Smooth muscle cell of the brain vasculature (primary cell): ENCODE results near the gene PCDHA5.
"Not testable (repeated sequence)": the region's sequence is repeated elsewhere in the genome, so short reads cannot be mapped to it uniquely, and the experiment has no call there.

Experiments used
- DNase-seq: peaks from one replicate; pipeline ENCODE4 v3.0.0-alpha.2; 2012; ENCODE audit warnings: low read depth, low spot score

The PCDHA5 gene

DNA sequence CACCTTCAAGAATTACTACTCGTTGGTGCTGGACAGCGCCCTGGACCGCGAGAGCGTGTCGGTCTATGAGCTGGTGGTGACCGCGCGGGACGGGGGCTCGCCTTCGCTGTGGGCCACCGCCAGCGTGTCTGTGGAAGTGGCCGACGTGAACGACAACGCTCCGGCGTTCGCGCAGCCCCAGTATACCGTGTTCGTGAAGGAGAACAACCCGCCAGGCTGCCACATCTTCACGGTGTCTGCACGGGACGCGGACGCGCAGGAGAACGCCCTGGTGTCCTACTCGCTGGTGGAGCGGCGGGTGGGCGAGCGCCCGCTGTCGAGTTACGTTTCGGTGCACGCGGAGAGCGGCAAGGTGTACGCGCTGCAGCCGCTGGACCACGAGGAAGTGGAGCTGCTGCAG is 1.6 kb downstream of the PCDHA5 start:
- not testable (repeated sequence) for DNase-seq

GRCh38 chr5:140823475-140823874 is 2.1 kb downstream of the PCDHA5 start:
- no peak for DNase-seq

GRCh38 chr5:140827704-140828361 is 6.4 kb downstream of the PCDHA5 start, which contains the start of gene PCDHA6:
PCDHA6 (plus strand) TSS chr5:140827960; CDS start chr5:140828092, 132 bp downstream.
- DNase-seq = no peak

DNA sequence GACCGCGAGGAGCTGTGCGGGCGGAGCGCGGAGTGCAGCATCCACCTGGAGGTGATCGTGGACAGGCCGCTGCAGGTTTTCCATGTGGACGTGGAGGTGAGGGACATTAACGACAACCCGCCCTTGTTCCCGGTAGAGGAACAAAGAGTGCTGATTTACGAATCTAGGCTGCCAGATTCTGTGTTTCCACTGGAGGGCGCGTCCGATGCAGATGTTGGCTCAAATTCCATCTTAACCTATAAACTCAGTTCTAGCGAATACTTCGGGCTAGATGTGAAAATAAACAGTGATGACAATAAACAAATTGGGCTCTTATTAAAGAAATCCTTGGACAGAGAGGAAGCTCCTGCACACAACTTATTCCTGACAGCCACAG is 6.9 kb downstream of the PCDHA5 start:
- no peak for DNase-seq

- DNase-seq = not testable (repeated sequence)
These were observed 8.4 kb downstream of the PCDHA5 start for GRCh38 chr5:140829511-140830501.

- no peak for DNase-seq
These were observed 12.6 kb downstream of the PCDHA5 start, which contains the start of gene PCDHA7 for GRCh38 chr5:140833993-140834392. PCDHA7 (plus strand) TSS chr5:140834269; CDS start chr5:140834384, 115 bp downstream.

DNA sequence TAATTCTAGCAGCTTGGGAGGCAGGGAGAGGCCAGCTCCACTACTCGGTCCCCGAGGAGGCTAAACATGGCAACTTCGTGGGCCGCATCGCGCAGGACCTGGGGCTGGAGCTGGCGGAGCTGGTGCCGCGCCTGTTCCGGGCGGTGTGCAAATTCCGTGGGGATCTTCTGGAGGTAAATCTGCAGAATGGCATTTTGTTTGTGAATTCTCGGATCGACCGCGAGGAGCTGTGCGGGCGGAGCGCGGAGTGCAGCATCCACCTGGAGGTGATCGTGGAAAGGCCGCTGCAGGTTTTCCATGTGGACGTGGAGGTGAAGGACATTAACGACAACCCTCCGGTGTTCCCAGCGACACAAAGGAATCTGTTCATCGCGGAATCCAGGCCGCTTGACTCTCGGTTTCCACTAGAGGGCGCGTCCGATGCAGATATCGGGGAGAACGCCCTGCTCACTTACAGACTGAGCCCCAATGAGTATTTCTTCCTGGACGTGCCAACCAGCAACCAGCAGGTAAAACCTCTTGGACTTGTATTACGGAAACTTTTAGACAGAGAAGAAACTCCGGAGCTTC is 13.1 kb downstream of the PCDHA5 start:
- not testable (repeated sequence) for DNase-seq

DNA sequence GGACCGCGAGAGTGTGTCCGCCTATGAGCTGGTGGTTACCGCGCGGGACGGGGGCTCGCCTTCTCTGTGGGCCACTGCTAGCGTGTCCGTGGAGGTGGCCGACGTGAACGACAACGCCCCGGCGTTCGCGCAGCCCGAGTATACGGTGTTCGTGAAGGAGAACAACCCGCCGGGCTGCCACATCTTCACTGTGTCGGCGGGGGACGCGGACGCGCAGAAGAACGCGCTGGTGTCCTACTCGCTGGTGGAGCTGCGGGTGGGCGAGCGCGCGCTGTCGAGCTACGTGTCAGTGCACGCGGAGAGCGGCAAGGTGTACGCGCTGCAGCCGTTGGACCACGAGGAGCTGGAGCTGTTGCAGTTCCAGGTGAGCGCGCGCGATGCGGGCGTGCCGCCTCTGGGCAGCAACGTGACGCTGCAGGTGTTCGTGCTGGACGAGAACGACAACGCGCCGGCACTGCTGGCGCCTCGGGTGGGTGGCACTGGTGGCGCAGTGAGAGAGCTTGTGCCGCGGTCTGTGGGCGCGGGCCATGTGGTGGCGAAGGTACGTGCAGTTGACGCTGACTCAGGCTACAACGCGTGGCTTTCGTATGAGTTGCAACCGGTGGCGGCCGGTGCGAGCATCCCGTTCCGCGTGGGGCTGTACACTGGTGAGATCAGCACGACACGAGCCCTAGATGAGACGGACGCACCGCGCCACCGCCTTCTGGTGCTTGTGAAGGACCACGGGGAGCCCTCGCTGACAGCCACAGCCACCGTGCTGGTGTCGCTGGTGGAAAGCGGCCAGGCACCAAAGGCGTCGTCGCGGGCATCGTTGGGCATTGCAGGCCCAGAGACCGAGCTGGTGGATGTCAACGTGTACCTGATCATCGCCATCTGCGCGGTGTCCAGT is 14.5 kb downstream of the PCDHA5 start:
- DNase-seq = no peak

GRCh38 chr5:140840978-140841962 is 19.9 kb downstream of the PCDHA5 start, which contains the start of gene PCDHA8:
PCDHA8 (plus strand) TSS chr5:140841187; CDS start chr5:140841322, 135 bp downstream.
- DNase-seq = no peak

- DNase-seq = no peak
These were observed 21.7 kb downstream of the PCDHA5 start for GRCh38 chr5:140842798-140843733.

DNA sequence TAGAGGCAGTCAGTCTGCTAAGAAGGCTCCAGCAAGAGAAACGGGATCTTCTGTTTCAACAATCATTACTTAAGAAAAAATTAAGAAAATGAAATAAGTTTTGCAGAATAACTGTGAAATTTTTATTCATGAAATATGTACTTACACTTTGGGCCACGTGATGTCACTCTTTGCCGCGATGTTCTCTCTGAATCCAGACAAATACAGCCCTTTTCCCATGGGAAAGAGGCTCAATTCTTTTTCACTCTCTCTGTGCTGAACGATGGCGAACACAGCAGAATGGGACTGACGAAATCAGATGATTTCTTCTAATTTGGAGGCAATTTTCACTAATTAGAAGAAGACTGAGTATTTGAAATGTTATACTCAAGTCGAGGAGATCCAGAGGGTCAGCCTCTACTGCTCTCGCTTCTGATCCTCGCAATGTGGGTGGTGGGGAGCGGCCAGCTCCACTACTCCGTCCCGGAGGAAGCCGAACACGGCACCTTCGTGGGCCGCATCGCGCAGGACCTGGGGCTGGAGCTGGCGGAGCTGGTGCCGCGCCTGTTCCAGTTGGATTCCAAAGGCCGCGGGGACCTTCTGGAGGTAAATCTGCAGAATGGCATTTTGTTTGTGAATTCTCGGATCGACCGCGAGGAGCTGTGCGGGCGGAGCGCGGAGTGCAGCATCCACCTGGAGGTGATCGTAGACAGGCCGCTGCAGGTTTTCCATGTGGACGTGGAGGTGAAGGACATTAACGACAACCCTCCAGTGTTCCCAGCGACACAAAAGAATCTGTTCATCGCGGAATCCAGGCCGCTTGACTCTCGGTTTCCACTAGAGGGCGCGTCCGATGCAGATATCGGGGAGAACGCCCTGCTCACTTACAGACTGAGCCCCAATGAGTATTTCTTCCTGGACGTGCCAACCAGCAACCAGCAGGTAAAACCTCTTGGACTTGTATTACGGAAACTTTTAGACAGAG is 27.0 kb downstream of the PCDHA5 start, which contains the start of gene PCDHA9:
Gene PCDHA9 (plus strand): TSS at position 244 of the 964 bp plus-strand sequence. CDS start 114 bp downstream, at position 358.
- DNase-seq = not testable (repeated sequence)

DNA sequence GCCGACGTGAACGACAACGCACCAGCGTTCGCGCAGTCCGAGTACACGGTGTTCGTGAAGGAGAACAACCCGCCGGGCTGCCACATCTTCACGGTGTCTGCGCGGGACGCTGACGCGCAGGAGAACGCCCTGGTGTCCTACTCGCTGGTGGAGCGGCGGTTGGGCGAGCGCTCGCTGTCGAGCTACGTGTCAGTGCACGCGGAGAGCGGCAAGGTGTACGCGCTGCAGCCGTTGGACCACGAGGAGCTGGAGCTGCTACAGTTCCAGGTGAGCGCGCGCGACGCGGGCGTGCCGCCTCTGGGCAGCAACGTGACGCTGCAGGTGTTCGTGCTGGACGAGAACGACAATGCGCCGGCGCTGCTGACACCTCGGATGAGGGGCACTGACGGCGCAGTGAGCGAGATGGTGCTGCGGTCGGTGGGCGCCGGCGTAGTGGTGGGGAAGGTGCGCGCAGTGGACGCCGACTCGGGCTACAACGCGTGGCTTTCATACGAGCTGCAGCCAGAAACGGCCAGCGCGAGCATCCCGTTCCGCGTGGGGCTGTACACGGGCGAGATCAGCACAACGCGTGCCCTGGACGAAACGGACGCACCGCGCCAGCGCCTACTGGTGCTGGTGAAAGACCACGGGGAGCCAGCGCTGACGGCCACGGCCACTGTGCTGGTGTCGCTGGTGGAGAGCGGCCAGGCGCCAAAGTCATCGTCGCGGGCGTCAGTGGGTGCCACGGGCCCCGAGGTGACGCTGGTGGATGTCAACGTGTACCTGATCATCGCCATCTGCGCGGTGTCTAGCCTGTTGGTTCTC is 28.6 kb downstream of the PCDHA5 start:
- DNase-seq = not testable (repeated sequence)

- DNase-seq = no peak
These were observed 34.6 kb downstream of the PCDHA5 start, which contains the start of gene PCDHA10 for GRCh38 chr5:140855772-140856674. PCDHA10 (plus strand) TSS chr5:140855897; CDS start chr5:140856049, 152 bp downstream.

DNA sequence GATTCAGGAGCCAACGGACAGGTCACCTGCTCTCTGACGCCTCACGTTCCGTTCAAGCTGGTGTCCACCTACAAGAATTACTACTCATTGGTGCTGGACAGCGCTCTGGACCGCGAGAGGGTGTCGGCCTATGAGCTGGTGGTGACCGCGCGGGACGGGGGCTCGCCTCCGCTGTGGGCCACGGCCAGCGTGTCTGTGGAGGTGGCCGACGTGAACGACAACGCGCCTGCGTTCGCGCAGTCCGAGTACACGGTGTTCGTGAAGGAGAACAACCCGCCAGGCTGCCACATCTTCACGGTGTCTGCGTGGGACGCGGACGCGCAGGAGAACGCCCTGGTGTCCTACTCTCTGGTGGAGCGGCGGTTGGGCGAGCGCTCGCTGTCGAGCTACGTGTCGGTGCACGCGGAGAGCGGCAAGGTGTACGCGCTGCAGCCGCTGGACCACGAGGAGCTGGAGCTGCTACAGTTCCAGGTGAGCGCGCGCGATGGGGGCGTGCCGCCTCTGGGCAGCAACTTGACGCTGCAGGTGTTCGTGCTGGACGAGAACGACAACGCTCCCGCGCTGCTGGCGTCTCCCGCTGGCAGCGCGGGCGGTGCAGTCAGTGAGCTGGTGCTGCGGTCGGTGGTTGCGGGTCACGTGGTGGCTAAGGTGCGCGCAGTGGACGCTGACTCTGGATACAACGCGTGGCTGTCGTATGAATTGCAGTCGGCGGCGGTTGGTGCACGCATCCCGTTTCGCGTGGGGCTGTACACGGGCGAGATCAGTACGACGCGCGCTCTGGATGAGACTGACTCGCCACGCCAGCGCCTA is 36.0 kb downstream of the PCDHA5 start:
- no peak for DNase-seq

GRCh38 chr5:140857987-140858240 is 36.5 kb downstream of the PCDHA5 start:
- DNase-seq = no peak
